ENCODE data around the gene TTC16.

Gene TTC16

DNA sequence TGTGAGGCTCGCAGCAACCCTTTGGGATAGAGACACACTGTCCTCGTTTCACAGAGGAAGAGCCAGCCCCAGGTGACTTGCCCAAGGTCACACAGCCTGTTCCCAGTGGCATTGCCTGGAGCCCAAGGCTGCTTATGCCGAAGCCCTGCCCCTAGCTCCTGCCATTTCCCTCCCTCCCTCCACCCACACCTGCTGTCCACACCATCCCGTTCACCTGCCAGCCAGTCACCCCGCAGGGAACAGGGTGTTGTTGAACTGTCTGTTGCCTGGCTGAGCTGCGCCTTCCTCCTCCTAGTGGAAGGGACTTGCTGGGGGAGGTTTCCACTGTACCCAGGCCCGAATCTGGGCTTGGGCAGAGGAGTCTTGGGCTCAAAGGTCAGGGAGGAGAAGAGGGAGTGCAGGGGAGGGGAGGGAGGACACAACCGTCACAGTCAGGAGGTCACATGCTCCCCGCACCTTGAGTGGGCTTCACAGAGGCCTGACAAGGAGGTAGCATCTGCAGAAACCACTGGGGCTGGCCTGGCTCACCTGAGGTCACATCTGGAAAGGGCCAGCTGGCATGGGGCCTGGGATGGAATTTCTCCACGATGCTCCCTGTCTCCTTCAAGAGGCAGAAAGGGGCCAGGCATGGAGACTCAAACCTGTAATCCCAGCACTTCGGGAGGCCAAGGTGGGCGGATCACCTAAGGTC is 6.3 kb downstream of the TTC16 start:
- no peak for DNase-seq

DNA sequence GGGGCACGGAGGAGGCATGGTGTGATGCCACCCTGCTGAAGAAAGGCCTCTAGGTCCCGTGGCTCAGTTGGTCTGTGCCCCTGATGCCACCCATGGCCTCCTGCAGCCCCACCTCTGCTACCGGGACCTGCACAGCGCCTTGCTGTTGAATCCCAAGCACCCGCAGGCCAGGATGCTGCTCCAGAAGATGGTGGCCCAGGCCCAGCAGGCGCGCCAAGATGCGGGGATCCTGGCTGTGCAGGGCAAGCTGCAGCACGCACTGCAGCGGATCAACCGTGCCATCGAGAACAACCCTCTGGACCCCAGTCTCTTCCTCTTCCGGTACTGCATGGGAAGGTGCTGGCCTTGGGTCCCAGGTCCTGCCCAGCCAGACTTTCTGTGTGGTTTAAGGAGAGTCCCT is 7.1 kb downstream of the TTC16 start:
- DNase-seq = no peak

DNA sequence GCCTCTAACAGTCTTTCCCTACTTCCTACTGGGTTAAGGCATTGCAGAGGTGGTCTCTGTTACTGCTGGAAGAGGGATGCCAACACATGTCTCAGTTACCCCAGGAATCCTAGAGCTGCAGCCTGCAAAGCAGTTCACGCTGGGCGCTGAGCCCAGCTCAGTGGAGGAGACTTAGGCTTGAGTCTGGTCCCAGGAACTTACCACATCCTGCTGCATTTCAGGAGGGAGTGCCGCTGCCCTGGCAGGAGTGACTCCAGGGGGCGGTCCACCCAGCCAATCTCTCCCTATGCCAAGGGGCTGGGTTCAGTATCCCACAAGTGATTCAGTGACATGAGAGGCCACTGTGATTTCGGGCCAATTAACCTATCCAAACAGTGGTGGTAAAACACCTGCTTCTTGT is 7.6 kb downstream of the TTC16 start:
- DNase-seq = peak; percentile 55

DNA sequence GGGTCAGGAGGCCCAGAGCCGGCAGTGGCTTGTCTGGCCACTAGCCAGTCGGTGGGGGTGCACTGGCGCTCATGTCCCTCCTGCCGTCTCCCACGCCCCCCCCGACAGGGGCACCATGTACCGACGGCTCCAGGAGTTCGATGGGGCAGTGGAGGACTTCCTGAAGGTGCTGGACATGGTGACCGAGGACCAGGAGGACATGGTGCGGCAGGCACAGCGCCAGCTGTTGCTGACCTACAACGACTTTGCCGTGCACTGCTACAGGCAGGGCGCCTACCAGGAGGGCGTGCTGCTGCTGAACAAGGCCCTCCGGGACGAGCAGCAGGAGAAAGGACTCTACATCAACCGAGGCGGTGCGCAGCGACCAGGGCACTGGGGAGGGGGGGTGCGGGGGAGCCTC is 8.1 kb downstream of the TTC16 start:
- DNase-seq = peak; percentile 45

DNA sequence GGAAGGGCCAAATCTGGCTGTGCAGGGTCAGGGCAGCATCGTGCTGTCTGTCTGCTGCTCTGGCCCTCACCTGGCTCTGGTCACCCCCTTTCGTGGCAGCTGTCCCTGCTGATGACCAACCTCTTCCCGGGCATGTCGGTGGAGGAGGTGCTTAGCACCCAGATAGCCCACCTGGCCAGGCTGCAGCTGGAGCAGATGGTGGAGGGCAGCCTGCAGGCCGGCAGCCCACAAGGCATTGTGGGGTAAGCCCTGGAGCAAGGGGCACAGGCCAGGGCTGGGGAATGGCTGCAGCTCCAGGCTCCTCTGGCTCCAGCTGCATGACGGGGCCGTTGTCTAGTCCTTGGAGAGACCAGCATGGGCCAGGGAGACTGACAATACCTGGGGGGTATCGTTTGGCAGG is 11.0 kb downstream of the TTC16 start:
- DNase-seq = no peak

DNA sequence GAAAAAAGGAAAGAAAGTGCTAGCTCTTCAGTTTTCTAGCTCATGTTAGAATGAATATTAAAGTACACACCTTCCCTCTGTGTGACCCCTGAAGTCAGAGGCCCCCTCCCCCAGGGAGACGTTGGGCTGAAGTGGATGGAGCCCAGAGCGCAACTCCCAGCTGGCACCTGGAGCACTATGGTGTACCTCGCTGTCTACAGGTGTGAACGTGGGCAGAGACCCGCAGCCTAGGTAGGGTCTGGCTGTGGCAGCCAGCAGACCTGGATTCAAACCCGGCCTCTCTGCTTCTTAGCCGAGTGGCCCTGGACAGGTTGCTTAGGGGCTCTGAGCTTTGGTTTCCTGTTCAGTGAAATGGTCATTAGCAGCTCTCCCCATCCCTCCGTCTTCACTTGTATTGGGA is 12.9 kb downstream of the TTC16 start:
- DNase-seq = no peak

DNA sequence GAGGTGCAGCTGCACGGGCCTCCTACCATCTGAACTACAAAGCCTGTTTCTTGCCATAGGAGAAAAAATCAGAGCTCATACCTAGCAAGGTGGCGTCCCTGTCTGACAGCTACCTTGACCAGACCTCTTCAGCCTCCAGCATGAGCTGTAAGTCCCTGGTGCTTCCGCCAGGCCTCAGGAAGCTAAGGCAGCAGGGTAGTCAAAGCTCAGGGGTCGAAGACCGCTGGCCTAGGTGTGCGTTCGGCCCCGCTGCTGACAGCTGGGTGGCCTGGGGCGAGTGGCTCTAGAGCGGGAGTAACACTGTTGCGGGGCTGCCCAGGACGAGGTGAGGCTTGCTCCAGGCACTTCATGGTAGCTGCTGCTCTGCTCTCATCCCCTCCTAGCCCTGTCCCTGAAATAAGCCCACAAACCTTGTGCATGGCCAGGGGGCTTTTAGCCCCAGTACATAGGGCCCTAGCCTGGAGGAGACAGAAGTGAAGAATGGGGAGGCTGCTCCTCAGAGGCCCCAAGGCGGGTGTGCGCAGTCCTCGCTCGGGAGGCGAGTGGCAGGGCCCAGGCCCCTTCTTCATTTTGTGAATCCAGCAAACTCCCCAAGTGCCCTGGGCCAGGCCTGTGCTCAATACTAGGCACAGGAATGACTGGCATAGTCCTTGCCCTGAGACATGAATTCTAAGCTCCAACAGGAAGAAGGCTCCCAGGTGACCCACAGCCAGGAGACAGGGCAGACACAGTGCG is 13.8 kb downstream of the TTC16 start:
- no peak for DNase-seq

DNA sequence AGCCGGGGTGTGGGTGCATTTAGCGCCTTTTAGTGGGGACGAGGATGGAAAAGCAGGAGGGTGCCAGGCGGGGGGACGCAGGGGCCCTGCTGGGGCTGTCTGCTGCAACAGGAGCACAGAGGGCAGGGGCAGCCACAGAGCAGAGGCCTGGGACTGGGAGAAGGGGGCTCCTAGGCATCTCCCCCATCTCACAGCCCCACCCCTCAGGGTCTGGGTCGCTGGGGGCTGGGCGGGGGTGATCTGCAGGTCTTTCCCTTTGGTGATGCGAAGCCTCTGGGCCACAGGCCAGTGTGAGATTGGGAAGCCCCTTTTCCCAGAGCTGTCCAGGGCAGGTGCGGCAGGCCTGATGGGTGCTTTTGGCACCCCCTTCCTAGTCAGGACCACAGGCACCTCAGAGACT is 14.4 kb downstream of the TTC16 start:
- no peak for DNase-seq

DNA sequence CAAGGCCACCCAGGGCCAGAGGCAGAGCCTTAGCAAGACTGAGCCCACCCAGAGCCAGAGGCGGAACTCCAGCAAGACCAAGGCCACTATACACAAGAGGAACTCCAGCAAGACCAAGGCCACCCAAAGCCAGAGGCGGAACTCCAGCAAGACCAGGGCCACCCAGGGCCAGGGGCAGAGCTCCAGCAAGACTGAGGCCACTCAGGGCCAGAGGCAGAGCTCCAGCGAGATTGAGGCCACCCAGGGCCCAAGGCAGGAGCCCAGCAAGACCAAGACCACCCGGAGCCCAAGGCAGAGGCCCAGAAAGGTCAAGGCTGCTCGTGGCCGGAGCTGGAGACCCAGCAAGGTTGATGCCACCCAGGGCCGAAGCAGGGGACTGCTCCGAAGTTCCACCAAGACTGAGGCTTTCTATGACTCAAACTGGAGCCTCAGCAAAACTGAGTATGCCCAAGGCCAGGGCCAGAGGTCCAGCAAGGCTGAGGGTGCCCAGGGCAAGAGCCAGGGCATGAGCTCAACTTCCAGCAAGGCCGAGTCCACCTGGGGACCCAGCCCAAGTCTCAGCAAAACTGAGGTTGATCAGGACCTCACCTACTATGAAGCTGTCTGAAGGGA is 15.0 kb downstream of the TTC16 start:
- DNase-seq = no peak

DNA sequence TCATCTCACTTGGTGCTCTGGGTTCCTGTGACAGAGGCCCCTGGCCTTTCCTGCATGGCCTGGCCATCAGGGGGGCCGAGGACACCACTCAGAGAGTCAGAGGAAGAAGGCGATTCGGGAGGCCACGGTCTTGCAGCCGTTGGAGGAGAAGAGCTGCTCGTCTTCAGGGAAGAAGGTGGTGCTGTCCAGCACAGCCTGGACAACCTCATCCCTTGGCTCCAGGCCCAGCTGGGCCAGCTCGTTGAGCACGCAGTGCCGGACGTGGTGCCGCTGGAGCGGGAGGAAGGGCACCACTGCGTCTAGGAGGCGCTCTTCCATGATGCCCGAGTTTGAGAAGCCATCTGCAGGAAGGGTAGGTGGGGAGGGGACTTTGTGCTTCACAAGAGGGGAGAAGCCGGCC is 16.1 kb downstream of the TTC16 start:
- no peak for DNase-seq

DNA sequence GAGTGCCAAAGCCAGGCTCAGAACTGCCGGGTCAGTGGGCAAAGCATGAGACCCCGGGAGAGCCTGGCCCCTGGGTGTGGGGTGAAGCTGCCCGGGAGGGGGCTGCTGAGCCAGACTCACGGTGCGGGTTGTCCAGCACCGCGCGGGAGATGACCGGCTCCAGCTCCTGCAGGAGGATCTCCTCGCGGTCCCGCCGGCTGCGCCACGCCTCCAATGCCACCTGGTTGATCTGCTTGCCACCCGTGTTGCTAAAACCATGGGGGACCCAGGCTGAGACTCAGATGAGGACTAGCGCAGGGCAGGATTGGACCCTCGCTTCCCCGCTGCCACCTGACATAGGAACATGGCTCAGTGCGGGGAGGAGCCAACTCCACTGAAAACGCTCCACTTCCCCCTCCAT is 16.6 kb downstream of the TTC16 start:
- DNase-seq = no peak

DNA sequence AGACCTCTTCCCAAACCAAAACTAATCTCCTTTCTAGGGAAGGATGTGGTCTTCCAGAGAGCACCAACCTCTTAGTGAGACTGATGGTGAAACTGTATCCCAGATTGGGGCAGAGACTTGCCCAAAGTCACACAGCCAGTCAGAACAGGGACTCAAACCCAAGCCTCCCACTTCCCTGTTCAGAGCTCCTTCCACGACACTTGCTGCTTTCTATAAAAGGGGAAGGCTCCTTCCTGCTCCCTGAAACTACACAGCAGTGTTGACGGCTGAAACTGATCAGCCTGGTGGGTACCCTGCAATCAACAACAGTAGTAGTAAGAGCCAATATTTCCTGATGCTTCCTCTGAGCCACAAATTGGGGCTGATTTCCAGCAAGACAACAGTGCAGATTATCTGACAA is 17.7 kb downstream of the TTC16 start:
- no peak for DNase-seq

DNA sequence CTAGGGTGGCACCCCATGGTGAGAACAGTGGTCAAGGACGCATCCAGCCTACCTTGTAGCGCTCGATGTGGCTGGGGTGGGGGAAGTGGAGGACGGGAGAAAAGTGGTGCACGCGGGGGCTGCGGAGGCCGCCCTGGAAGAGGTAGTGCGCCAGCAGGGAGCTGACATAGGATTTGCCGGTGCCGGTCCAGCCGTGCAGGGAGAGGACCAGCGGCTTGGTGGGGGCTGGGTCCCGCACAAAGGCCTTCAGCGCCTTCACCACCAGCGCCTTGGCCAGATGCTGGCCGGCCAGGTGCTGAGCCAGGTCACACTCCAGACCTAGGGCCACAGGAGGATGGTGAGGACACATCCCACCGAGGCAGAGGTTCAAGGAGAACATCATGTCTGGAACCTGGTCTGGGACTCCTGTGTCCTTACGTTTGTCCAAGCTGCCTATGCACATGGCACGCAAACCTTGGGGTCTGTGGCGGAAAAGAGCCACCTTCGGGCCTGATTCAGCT is 18.4 kb downstream of the TTC16 start:
- DNase-seq = no peak

DNA sequence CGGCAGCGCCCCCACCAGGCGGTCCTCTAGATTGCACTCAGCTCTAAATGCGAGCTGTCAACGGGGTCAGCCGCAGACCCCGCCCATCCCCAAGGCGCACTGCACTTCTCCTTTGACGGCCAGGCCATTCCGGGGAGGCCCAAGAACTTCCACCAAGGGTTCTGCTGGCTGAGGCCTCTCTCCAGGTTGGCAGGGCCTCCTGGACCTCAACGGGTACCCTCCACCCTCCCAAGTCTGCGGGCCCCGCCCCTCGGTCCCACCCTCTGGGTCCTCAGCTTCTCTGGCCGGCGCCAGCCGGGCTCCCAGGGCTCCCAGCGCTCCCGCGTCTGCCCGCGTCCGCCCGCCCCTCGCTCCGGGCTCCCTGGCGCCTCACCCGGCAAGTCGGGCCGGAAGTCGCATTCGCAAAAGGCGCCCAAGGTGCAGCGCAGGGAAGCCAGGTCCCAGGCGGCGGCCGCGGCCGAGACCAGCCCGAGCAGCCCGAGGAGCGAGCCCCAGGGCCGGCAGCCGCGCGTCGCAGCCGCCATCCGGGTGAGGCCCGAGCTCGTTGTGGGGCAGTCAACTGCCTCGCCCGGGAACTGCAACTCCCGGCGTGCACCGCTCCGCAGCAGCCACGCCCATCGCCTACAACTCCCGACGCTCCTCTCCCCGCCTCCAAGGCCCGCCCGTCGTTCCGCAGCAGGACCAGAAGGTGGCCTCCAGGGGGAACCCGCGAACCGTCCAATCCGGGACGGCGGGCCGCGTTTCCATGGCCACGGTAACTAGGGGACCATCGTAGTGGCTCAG is 19.1 kb downstream of the TTC16 start, which contains the start of gene TOR2A:
Gene TOR2A, minus strand, starts transcription at position 548 of the 783 bp plus-strand sequence. Its CDS starts 24 bp downstream, at position 524.
- DNase-seq = peak; percentile 96

DNA sequence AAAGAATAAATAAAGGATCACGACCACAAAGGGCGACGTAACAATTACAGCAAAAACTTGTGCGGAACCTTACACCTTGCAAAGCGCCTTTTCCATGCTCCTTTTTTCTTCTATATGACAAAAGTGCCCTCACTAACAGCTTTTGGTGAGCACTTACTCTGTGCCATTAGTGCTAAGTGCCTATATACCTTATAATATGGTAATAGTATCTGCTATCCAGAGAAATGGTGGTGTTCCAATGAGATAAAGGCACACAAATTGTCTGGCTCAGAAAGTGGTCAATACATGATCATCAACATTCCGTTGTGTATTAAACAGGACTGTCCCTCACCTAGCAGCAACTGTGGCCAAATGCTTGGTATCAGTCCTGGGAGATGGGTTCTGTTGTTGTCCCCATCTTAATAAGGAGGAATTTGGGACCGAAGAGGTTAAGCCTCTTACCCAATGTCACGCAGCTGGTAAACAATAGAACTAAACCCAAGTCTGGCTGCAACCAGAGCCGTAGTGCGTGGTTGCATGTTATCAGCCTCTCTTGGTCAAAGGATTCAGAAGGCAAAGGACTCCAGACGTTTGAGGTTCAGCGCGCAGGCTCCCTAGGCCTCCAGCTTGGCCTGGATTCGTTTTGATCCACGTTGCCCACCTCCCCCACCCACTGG is 19.8 kb downstream of the TTC16 start:
- no peak for DNase-seq

DNA sequence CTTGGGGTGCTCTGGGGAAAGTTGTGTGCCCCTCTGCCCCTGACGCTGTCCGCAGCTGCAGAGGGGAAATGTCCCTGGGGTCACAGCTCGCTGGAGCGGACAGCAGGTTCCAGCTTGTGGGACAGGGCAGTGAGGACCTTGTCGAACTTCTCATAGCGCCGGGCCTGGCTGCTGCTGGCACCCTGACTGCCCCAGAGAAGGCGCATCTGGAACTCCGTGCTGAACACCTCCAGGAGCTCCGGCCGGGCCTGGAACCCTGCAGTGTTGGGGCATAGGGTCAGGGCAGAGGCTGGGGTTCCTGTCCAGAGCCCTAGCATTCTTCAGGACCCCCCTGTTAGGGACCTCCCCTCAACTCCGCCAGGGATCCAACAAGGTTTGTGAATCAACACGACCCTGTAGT is 22.8 kb downstream of the TTC16 start:
- no peak for DNase-seq

DNA sequence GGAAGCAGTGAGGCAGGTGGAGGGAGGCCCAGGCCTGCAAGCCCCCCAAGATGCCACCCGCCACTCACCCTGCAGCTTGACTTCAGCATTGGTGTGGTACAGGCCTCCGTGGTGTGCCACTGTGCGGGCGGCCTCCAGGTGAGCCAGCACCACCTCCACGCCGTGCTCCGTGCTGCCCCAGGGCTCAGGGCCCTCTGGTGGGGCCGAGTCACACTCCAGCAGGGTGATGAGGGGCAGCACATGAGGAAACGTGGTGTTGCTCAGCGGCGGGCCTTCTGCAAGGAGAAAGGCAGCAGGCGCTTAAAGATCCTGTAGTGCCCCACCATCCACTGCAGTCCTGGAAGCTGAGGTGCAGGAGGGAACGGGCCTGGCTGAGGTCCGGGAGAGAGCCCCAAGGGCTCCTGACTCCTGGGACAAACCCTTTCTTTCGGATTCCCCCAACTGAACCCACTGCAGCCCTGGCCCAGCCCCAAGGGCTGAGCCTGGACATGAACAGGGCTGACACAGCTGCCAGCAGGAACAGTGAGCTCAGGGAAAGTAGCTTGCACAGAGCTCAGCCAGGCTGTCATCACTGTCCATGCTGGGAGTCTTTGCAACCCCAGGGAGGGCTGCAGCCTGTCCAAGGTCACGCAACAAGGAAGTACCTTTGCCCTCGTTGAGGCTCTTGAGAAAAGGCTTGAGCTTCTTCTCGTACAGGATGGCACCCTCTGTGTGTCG is 23.9 kb downstream of the TTC16 start:
- no peak for DNase-seq

DNA sequence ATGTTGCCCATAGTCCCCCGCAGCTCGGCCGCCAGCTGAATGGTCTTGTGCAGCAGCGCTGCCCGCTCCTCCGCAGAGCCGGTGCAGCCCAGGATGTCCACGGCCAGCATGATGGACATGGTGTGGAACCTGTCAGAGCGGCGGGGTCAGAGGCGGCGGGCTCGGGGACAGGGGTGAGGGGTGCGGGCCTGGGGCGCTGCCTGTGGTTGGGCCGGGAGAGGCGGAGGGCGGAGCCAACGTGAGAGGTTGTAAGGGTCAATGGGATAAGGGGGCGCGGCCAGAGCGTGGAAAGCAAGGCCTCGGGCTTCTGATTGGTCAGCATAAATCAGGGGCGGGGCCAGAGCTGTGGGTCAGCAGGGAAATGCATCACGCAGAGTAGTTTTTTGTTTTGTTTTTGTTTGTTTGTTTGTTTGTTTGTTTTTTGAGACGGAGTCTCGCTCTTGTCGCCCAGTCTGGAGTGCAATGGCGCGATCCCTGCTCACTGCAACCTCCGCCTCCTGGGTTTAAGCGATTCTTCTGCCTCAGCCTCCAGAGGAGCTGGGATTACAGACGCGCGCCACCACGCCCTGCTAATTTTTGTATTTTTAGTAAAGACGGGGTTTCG is 26.1 kb downstream of the TTC16 start:
- no peak for DNase-seq

DNA sequence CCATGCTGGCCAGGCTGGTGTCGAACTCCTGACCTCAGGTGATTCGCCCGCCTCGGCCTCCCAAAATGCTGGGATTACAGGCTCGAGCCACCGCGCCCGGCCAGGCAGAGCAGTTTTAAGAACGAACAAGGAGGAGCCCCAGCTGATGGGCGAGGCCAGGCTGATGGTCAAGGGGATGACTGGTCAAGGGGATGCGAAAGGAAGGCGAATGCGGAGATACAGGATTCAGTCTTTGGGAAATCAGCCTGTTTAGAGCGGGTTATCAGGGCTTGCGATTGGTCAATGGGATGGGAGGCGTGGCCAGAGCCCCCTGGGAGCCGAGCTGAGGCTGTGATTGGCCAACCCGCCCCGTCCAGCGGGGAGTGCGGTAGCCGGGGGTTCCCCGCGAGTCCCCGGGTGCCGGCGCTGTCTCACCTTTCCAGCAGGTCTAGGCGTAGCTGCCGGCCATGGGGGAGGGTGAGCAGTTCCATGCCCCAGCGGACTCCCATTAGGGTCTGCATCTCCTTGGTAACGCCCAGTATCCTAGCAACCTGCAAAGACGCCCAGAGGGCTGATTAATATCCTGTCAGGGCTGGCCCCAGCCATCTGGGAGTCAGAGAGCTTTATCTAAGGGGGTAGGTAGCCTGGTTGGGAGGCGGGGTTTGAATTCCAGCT is 26.7 kb downstream of the TTC16 start:
- no peak for DNase-seq

DNA sequence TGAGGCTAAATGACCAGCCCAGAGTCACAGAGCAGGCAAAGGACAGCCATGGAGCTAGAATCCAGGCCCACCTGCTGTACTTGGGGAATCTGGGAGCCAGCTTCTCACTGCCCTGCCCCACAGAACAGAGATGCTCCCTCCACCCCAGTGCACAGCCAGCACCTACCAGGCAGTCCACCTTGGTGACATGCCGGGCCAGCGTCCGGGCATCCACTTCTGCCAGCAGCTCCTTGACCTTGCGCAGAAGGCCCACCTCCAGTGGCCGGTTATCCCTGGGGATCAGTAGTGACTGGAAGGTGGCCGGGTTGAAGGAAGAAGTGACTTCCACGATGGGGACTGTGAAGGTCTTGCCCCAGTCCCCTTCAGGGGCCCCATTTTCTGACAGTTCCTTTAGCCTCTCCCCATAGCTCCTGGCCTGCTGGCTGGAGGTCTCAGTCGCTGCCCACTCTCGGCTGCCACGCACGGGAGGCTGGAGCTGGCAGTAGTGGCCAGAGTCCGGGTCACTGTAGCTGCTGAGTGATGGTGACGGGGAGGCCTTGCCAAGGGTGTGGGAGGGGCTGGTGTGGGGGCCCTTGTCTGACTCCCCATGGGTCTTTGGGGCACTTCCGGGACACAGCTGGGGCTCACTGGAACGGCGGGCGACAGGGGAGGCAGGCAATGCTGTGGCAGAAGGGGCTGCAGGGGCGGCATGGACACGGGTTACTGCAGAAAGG is 28.7 kb downstream of the TTC16 start:
- DNase-seq = no peak

Measured in DMS79 treated with DMSO at 0.1 percent for 48 hours (cell line).